HepG2 (cell line): ENCODE measurements around the gene PDE1C. TPM values are rescaled to one million over a fixed set of nuclear protein-coding genes. Genes with fewer than 3 reads are reported as not detected.

Source experiments
- ATAC-seq: fragments of 200-7000 bp; cut with Tn5 transposase; 3 replicates; pipeline ENCODE4 v1.9.1; 2020; ENCODE audit warnings: mild to moderate bottlenecking, moderate library complexity
- BruUV-seq: library from RNA; stranded (reverse); fragments of 400-500 nt; replicated peaks from 2 replicates; lab custom pipeline; 2021; lab: Mats Ljungman, UMichigan
- CTCF ChIA-PET: fragments of 300-600 bp; formaldehyde crosslinking; extraction: SDS; loops from one replicate; lab custom pipeline; 2021; ENCODE audit warnings: low total read pairs, inconsistent platforms, low intra/inter-chr PET ratio; lab: Yijun Ruan, JAX
- POLR2A ChIA-PET: fragments of 350-600 bp; sonication (Branson Sonifier 250); formaldehyde crosslinking; loops from one replicate; lab custom pipeline; 2020; ENCODE audit warnings: antibody characterized with exemption, inconsistent platforms; lab: Yijun Ruan, JAX
- DNase-seq: peaks from one replicate; pipeline ENCODE4 v3.0.0-alpha.2; 2015; ENCODE audit warnings: low spot score
- FAIRE-seq: peaks from 3 replicates; lab custom pipeline; 2011; peaks lifted over from hg19 to GRCh38; lab: Jason Lieb, UNC
- H2AFZ ChIP-seq: one replicate; pipeline ENCODE4 v1.6.1; 2011; ENCODE audit warnings: low read length, inconsistent platforms
- H3K27ac ChIP-seq: fragments of 300-600 bp; 3 replicates; pipeline ENCODE4 v1.8.0; 2011; ENCODE audit warnings: mixed run types, mild to moderate bottlenecking, mixed read lengths, low read length, inconsistent platforms; ENCODE audit not compliant: insufficient read depth; ENCODE audit errors: extremely low read length
- H3K27me3 ChIP-seq, 2 experiments: fragments of 200-600 bp in 1 of 2; 2 replicates in 1 of 2; 3 replicates in 1 of 2; pipeline versions ENCODE4 v1.6.0 to v1.8.0; 2011; ENCODE audit warnings: low read length in 2 of 2, mild to moderate bottlenecking in 2 of 2, moderate library complexity in 2 of 2, inconsistent platforms in 1 of 2; ENCODE audit not compliant: insufficient read depth in 2 of 2, control insufficient read depth in 1 of 2
- H3K36me3 ChIP-seq, 2 experiments: fragments of 200-600 bp in 1 of 2; replicated peaks in 1 of 2; 2 replicates in 1 of 2; 3 replicates in 1 of 2; pipeline versions ENCODE4 v1.5.1 to v1.8.0; 2011; ENCODE audit warnings: low read length in 2 of 2, inconsistent platforms in 1 of 2; ENCODE audit not compliant: insufficient read depth in 2 of 2, control insufficient read depth in 1 of 2
- H3K4me1 ChIP-seq: 2 replicates; pipeline ENCODE4 v1.5.1; 2012; ENCODE audit warnings: low read length, inconsistent platforms; ENCODE audit not compliant: insufficient read depth
- H3K4me2 ChIP-seq: 2 replicates; pipeline ENCODE4 v1.6.0; 2011; ENCODE audit warnings: low read depth, low read length, inconsistent platforms
- H3K4me3 ChIP-seq, 3 experiments: fragments of 200-600 bp in 1 of 3; sonication (generic), shearing (Covaris generic) in 1 of 3; replicated peaks in 1 of 3; 2 replicates each; pipeline ENCODE4 v1.5.1; 2011 to 2016; ENCODE audit warnings: low read length in 3 of 3, inconsistent platforms in 2 of 3, low read depth in 2 of 3, mild to moderate bottlenecking in 2 of 3, control low read depth in 1 of 3, mixed read lengths in 1 of 3; ENCODE audit not compliant: insufficient read depth in 1 of 3
- H3K79me2 ChIP-seq: one replicate; pipeline ENCODE4 v1.6.1; 2011; ENCODE audit warnings: low read length, inconsistent platforms; ENCODE audit not compliant: insufficient read depth
- H3K9ac ChIP-seq: 2 replicates; pipeline ENCODE4 v1.6.0; 2011; ENCODE audit warnings: mild to moderate bottlenecking, low read depth, low read length, inconsistent platforms; ENCODE audit not compliant: insufficient read depth
- H3K9me3 ChIP-seq: 2 replicates; pipeline ENCODE4 v1.5.1; 2012; ENCODE audit warnings: mild to moderate bottlenecking, low read length
- H4K20me1 ChIP-seq: 2 replicates; pipeline ENCODE4 v1.6.0; 2011; ENCODE audit warnings: inconsistent platforms, mild to moderate bottlenecking, low read length, moderate library complexity; ENCODE audit not compliant: insufficient read depth
- AHDC1 ChIP-seq: sonication (generic); formaldehyde crosslinking; IDR thresholded peaks from 2 replicates; pipeline ENCODE4 v1.5.1; 2020; ENCODE audit warnings: mild to moderate bottlenecking, missing genetic modification reagents, borderline replicate concordance
- ARID3A ChIP-seq: IDR thresholded peaks from 2 replicates; pipeline ENCODE4 v1.6.1; 2012; ENCODE audit warnings: low read depth, low read length, improper control_type of control experiment
- ATF5 ChIP-seq: sonication (generic); formaldehyde crosslinking; IDR thresholded peaks from 2 replicates; pipeline ENCODE4 v1.4.0; 2020; ENCODE audit warnings: mild to moderate bottlenecking, low read depth, missing genetic modification reagents
- ATM ChIP-seq: fragments of 450-650 bp; IDR thresholded peaks from 2 replicates; pipeline ENCODE4 v1.7.1; 2017; ENCODE audit warnings: mild to moderate bottlenecking, borderline replicate concordance
- CEBPG ChIP-seq: IDR thresholded peaks from 2 replicates; pipeline ENCODE4 v1.6.1; 2016
- DDIT3 ChIP-seq: sonication (generic); formaldehyde crosslinking; IDR thresholded peaks from 2 replicates; pipeline ENCODE4 v1.4.0; 2020; ENCODE audit warnings: mild to moderate bottlenecking, missing genetic modification reagents
- ISX ChIP-seq: sonication (generic); formaldehyde crosslinking; conservative IDR thresholded peaks from 2 replicates; pipeline ENCODE4 v1.5.0; 2020; ENCODE audit warnings: missing genetic modification reagents
- NONO ChIP-seq, 2 experiments: fragments of 450-650 bp in 1 of 2; sonication (generic) in 1 of 2; formaldehyde crosslinking in 1 of 2; IDR thresholded peaks in 1 of 2; conservative IDR thresholded peaks in 1 of 2; 2 replicates each; pipeline versions ENCODE4 v1.6.1 to v1.8.0; 2017 to 2022; ENCODE audit warnings: mild to moderate bottlenecking in 1 of 2, missing genetic modification reagents in 1 of 2, moderate library complexity in 1 of 2
- RORA ChIP-seq: sonication (generic); formaldehyde crosslinking; IDR thresholded peaks from 2 replicates; pipeline ENCODE4 v1.5.0; 2020; ENCODE audit warnings: mild to moderate bottlenecking, missing genetic modification reagents, moderate library complexity
- SETDB1 ChIP-seq: sonication (generic); formaldehyde crosslinking; IDR thresholded peaks from 2 replicates; pipeline ENCODE4 v1.5.1; 2020; ENCODE audit warnings: missing genetic modification reagents, mild to moderate bottlenecking, borderline replicate concordance
- TRAFD1 ChIP-seq: sonication (generic); formaldehyde crosslinking; IDR thresholded peaks from 2 replicates; pipeline ENCODE4 v1.5.1; 2020; ENCODE audit warnings: missing genetic modification reagents, mild to moderate bottlenecking, borderline replicate concordance
- WGBS: methylation state at CpG from one replicate; pipeline ENCODE4 v1.1.6; 2017; ENCODE audit warnings: low lambda C conversion rate; 5-methylcytosine and 5-hydroxymethylcytosine counted together
- in situ Hi-C: cut with HindIII; loops from 2 replicates; pipeline ENCODE4 v1.10.0; 2017; ENCODE audit warnings: low pct_unique_long_range_greater_than_20kb; ENCODE audit not compliant: extremely low pct_ligation_motif_present
- intact Hi-C: fragments of 100-400 bp; cut with micrococcal nuclease; formaldehyde crosslinking; loops from one replicate; pipeline ENCODE4 v1.10.0; 2022; ENCODE audit not compliant: unreplicated experiment
- polyA plus RNA-seq, 8 experiments: library from polyadenylated mRNA; depleted of rRNA in 3 of 8; stranded (reverse) in 7 of 8; unstranded in 1 of 8; fragments of >200 nt; fragmentation: Illumina TruSeq in 4 of 8; extraction: Trizol in 4 of 8; gene quantifications; 2 replicates each; pipeline versions ENCODE4 v1.2.1 to v1.2.3, GENCODE V29; 2011 to 2016; ENCODE audit warnings: low read depth in 4 of 8, missing spikeins in 1 of 8, mixed read lengths in 1 of 8; ENCODE audit not compliant: insufficient read depth in 1 of 8
- total RNA-seq, 5 experiments: library from RNA; depleted of rRNA; stranded (reverse); fragments of >200 nt; fragmentation: Illumina TruSeq; extraction: Trizol; gene quantifications; 2 replicates each; pipeline ENCODE4 v1.2.3, GENCODE V29; 2016; ENCODE audit warnings: low read depth in 1 of 5

PDE1C gene
- total and polyA plus RNA-seq, 2 of the 13 experiments (the other 11 are each of a cell fraction or from before 2014, with no cell fraction given), result not detected

- Histone ChIP-seq H4K20me1 (no peaks in the 10 kb centered on the region), H3K9me3 (no peaks in the 10 kb centered on the region), H3K27me3 (no peaks in the 10 kb centered on the region), H3K27ac (no peak overlapping the region), H2AFZ (no peak overlapping the region), H3K79me2 (no peaks in the 10 kb centered on the region), H3K4me2 (no peak overlapping the region), H3K9ac (no peak overlapping the region), H3K36me3 (no peaks in the 10 kb centered on the region), H3K4me3 (no peak overlapping the region), H3K4me1 (no peaks in the 10 kb centered on the region)
- in situ Hi-C loops, result no loop called here
- BruUV-seq, result no TSS peak
- FAIRE-seq, result no peak
- ChIA-PET CTCF (no interaction called here), POLR2A (no interaction called here)
- ATAC-seq, result no peak
- no peak for DNase-seq
- intact Hi-C loops, result no loop called here
- 18% methylated on average over 3 of the region's 3 CpGs for WGBS
- TF ChIP-seq NONO (IDR thresholded peaks at IDR 0.05) (no peak), NONO (CRISPR knock-in tag; conservative IDR thresholded peaks at IDR 0.05) (no peak), ATM (no peak), AHDC1 (CRISPR knock-in tag) (no peak), ATF5 (CRISPR knock-in tag) (no peak), ARID3A (no peak), SETDB1 (CRISPR knock-in tag) (no peak), DDIT3 (CRISPR knock-in tag) (no peak), CEBPG (no peak), RORA (no peak), TRAFD1 (no peak), ISX (CRISPR knock-in tag) (no peak)
Measured at GRCh38 chr7:31758755-31759154, 311.5 kb downstream of the PDE1C start.
